PFSK-1 (cell line): Measurements from ENCODE around the gene ZDHHC9.

Experiments
- POLR2AphosphoS5 ChIP-seq: IDR thresholded peaks from 2 replicates; pipeline ENCODE4 v1.6.1; 2012; ENCODE audit warnings: low read depth, mild to moderate bottlenecking, control low read depth, low read length, moderate library complexity
- TAF1 ChIP-seq: IDR thresholded peaks from 2 replicates; pipeline ENCODE4 v1.6.1; 2012; ENCODE audit warnings: low read length, control low read depth, borderline replicate concordance; ENCODE audit not compliant: insufficient read depth
- TF ChIP-seq, protein P1 (sequence below), 2 experiments: IDR thresholded peaks; 2 replicates each; pipeline versions ENCODE4 v1.6.1 to v1.8.0; 2011 to 2012; ENCODE audit warnings: low read depth in 2 of 2, low read length in 2 of 2, control low read depth in 1 of 2, inconsistent platforms in 1 of 2, mild to moderate bottlenecking in 1 of 2, moderate library complexity in 1 of 2; ENCODE audit not compliant: insufficient read depth in 1 of 2

GRCh38 chrX:129823115-129823514, 20.6 kb downstream of the ZDHHC9 start:
- TF ChIP-seq TAF1: no peak
- TF ChIP-seq POLR2AphosphoS5: no peak
- TF ChIP-seq, protein P1, sequence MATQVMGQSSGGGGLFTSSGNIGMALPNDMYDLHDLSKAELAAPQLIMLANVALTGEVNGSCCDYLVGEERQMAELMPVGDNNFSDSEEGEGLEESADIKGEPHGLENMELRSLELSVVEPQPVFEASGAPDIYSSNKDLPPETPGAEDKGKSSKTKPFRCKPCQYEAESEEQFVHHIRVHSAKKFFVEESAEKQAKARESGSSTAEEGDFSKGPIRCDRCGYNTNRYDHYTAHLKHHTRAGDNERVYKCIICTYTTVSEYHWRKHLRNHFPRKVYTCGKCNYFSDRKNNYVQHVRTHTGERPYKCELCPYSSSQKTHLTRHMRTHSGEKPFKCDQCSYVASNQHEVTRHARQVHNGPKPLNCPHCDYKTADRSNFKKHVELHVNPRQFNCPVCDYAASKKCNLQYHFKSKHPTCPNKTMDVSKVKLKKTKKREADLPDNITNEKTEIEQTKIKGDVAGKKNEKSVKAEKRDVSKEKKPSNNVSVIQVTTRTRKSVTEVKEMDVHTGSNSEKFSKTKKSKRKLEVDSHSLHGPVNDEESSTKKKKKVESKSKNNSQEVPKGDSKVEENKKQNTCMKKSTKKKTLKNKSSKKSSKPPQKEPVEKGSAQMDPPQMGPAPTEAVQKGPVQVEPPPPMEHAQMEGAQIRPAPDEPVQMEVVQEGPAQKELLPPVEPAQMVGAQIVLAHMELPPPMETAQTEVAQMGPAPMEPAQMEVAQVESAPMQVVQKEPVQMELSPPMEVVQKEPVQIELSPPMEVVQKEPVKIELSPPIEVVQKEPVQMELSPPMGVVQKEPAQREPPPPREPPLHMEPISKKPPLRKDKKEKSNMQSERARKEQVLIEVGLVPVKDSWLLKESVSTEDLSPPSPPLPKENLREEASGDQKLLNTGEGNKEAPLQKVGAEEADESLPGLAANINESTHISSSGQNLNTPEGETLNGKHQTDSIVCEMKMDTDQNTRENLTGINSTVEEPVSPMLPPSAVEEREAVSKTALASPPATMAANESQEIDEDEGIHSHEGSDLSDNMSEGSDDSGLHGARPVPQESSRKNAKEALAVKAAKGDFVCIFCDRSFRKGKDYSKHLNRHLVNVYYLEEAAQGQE (IDR thresholded peaks at IDR 0.05; ENCODE audit: insufficient read depth in 1 of 2, low read depth in 2 of 2, low read length in 2 of 2): no peak
